Measurements from ENCODE around the gene SERPINB4. TPM values are rescaled to one million over a fixed set of nuclear protein-coding genes. Genes with fewer than 3 reads are reported as not detected.
A peak's percentile ranks its signal among the peaks of the same experiment; 100 is the strongest.
"Not testable (repeated sequence)": the region's sequence is repeated elsewhere in the genome, so short reads cannot be mapped to it uniquely, and the experiment has no call there.

The SERPINB4 gene
- total RNA-seq (2014; rRNA removed; shearing (Covaris generic)) (1.1 and 1.2 TPM in 2 replicates), polyA plus RNA-seq (2016; fragmentation: Nextera tagmentation; extraction: Ambion mirVana) (1.5 and 2.3 TPM in 2 replicates)
- long read RNA-seq, result 0 reads

DNA sequence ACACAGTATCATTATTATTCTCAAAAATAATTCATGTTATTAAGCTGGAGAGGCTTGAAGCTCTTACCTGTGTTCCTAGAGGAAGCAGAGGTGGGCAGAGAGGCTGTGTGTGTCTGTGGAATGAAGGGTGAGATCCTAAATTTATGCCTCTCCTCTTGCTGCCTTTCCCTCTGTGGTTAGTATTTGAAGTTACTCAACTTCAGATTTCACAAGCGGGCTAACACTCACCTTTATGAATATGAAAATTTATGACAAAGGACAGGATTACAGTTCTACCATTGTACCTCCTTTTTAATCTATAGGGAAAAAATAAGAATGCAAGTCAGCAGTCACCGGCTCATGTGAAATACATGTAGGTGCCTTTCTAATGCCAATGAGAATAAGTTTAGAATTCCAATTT, at the start of gene SERPINB4:
Gene SERPINB4, minus strand, starts transcription at position 115 of the 400 bp plus-strand sequence. CDS start 679 bp downstream, outside the sequence.
- not testable (repeated sequence) for H3K79me2 ChIP-seq (replicated peaks; ENCODE audit: insufficient read depth); H3K4me3 Mint-ChIP-seq; DNase-seq (ENCODE audit: low spot score); H3K4me3 ChIP-seq; H4K20me1 ChIP-seq (replicated peaks; ENCODE audit: insufficient read depth); H3K36me3 ChIP-seq (ENCODE audit: insufficient read depth); H3K36me3 Mint-ChIP-seq (ENCODE audit: low read depth); H3K27me3 ChIP-seq (ENCODE audit: insufficient read depth); H3K9me3 Mint-ChIP-seq; H3F3A ChIP-seq (replicated peaks; ENCODE audit: low read depth); ATAC-seq; H3K27me3 Mint-ChIP-seq (ENCODE audit: insufficient read depth, low read depth, poor library complexity)
- Histone ChIP-seq H3K4me1 (ENCODE audit: insufficient read depth) (peaks cover 32% of the 10 kb centered on the region), H3K4me2 (peak within 1 kb of the TSS; percentile 1; the same call in 1 of the 2 replicates), H3K27ac (ENCODE audit: low read depth) (peak within 1 kb of the TSS; percentile 95; the same call in 1 of the 2 replicates), H3K9me2 (ENCODE audit: insufficient read depth) (0 out of 2 replicates have a peak, but pooled peaks cover 20% of the 10 kb centered on the region), H2AFZ (0 out of 2 replicates have a peak within 1 kb of the TSS, but pooled peaks have one; percentile 23)
- Mint-ChIP-seq H3K4me1 (peaks cover 28% of the 10 kb centered on the region), H3K27ac (peak within 1 kb of the TSS; percentile 53; the same call in 1 of the 2 replicates)

DNA sequence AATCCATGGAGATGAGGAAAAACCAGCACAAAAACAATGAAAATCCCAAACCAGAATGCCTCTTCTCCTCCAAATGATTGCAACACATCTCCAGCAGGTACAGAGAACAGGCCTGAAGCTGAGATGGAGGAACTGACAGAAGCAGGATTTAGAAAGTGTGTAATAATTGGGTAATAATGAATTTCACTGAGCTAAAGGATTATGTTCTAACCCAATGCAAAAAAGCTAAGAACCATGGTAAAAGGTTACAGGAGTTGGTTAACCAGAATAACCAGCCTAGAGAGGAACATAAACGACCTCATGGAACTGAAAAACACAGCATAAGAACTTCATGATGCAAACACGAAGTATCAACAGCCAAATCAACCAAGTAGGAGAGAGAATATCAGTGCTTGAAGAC, 45.0 kb upstream of the SERPINB4 start:
- Histone ChIP-seq H3K79me2 (replicated peaks; ENCODE audit: insufficient read depth) (no peaks in the 10 kb centered on the region), H4K20me1 (replicated peaks; ENCODE audit: insufficient read depth) (no peaks in the 10 kb centered on the region), H3K4me2 (no peak overlapping the region), H3K36me3 (ENCODE audit: insufficient read depth) (no peaks in the 10 kb centered on the region), H3K4me3 (no peak overlapping the region), H2AFZ (no peak overlapping the region), H3K27me3 (ENCODE audit: insufficient read depth) (no peaks in the 10 kb centered on the region), H3F3A (replicated peaks; ENCODE audit: low read depth) (no peaks in the 10 kb centered on the region), H3K4me1 (ENCODE audit: insufficient read depth) (peaks cover 4% of the 10 kb centered on the region; the same call in 1 of the 2 replicates), H3K9me2 (ENCODE audit: insufficient read depth) (peaks cover 18% of the 10 kb centered on the region; the same call in 1 of the 2 replicates), H3K27ac (ENCODE audit: low read depth) (no peak overlapping the region)
- Mint-ChIP-seq H3K9me3 (peaks cover 37% of the 10 kb centered on the region), H3K27me3 (ENCODE audit: insufficient read depth, low read depth, poor library complexity) (peaks cover 2% of the 10 kb centered on the region), H3K27ac (no peak overlapping the region), H3K4me1 (peaks cover 3% of the 10 kb centered on the region; the same call in 2 of the 3 replicates), H3K36me3 (ENCODE audit: low read depth) (peaks cover 9% of the 10 kb centered on the region), H3K4me3 (no peak overlapping the region)
- no peak for DNase-seq (ENCODE audit: low spot score)
- ATAC-seq, result no peak
- no peak for TF ChIP-seq STAT1 (IDR thresholded peaks at IDR 0.05; ENCODE audit: unreplicated experiment)

DNA sequence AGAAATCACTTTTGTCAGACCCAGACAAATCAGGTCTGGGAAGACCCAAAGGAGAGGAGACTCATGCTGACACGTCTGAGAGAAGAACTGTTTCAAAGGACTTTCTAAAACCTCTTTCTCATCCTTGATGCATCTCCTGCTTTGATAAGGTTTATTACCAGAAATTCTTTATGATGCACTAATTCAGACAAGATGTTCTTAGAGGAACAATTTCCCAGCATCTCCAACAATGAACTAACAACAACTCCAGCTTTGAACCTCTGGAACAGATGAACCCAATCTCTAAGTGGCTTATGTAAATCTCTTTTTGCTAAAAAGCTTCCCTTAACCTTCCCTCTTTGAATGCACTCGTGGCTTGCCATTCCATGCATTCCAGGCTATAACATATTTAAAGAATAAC, 42.8 kb upstream of the SERPINB4 start:
- Mint-ChIP-seq H3K27ac (no peak overlapping the region), H3K4me1 (peaks cover 15% of the 10 kb centered on the region), H3K36me3 (ENCODE audit: low read depth) (peaks cover 5% of the 10 kb centered on the region; the same call in 2 of the 3 replicates), H3K27me3 (ENCODE audit: insufficient read depth, low read depth, poor library complexity) (peaks cover 2% of the 10 kb centered on the region), H3K9me3 (peaks cover 24% of the 10 kb centered on the region), H3K4me3 (no peak overlapping the region)
- H3K9me2 ChIP-seq (ENCODE audit: insufficient read depth), result peaks cover 13% of the 10 kb centered on the region; the same call in 1 of the 2 replicates
- no peak for ATAC-seq
- H3K27ac ChIP-seq (ENCODE audit: low read depth), result no peak overlapping the region
- H4K20me1 ChIP-seq (replicated peaks; ENCODE audit: insufficient read depth), result no peaks in the 10 kb centered on the region
- no peak overlapping the region for H3K4me3 ChIP-seq
- H3K4me2 ChIP-seq, result no peak overlapping the region
- no peaks in the 10 kb centered on the region for H3K79me2 ChIP-seq (replicated peaks; ENCODE audit: insufficient read depth)
- no peaks in the 10 kb centered on the region for H3K36me3 ChIP-seq (ENCODE audit: insufficient read depth)
- no peak overlapping the region for H2AFZ ChIP-seq
- no peak for TF ChIP-seq NANOG (IDR thresholded peaks at IDR 0.05; ENCODE audit: borderline replicate concordance)
- H3K4me1 ChIP-seq (ENCODE audit: insufficient read depth), result peaks cover 7% of the 10 kb centered on the region; the same call in 1 of the 2 replicates
- no peaks in the 10 kb centered on the region for H3F3A ChIP-seq (replicated peaks; ENCODE audit: low read depth)
- no peak for DNase-seq (ENCODE audit: low spot score)
- no peaks in the 10 kb centered on the region for H3K27me3 ChIP-seq (ENCODE audit: insufficient read depth)

DNA sequence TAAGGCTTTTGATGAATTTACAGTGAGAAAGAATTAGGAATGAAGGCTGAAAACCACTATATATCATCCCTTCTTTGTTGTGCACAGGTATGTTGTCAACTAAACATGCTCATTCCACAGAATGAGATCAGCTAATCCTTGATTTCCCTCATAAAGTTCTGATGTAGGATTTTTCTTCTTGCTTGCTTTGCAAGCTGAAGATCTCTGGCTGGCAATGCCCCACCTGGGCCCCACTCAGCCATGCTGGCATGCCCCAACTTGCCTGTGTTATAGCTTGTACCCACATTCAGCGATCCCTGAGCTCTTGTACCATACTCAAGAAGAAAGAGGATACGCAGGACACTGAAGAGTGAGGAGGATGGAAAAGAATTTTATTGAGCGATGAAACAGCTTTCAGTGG, 40.7 kb upstream of the SERPINB4 start:
- H3K4me1 ChIP-seq (ENCODE audit: insufficient read depth), result peaks cover 7% of the 10 kb centered on the region; the same call in 1 of the 2 replicates
- no peaks in the 10 kb centered on the region for H4K20me1 ChIP-seq (replicated peaks; ENCODE audit: insufficient read depth)
- H3K36me3 ChIP-seq (ENCODE audit: insufficient read depth), result no peaks in the 10 kb centered on the region
- no peak overlapping the region for H3K4me3 ChIP-seq
- no peaks in the 10 kb centered on the region for H3F3A ChIP-seq (replicated peaks; ENCODE audit: low read depth)
- no peaks in the 10 kb centered on the region for H3K79me2 ChIP-seq (replicated peaks; ENCODE audit: insufficient read depth)
- H3K9me3 Mint-ChIP-seq, result peaks cover 11% of the 10 kb centered on the region; the same call in 2 of the 3 replicates
- peaks cover 9% of the 10 kb centered on the region; the same call in 1 of the 2 replicates for H3K9me2 ChIP-seq (ENCODE audit: insufficient read depth)
- H3K27ac Mint-ChIP-seq, result no peak overlapping the region
- no peak overlapping the region for H3K4me3 Mint-ChIP-seq
- no peak for DNase-seq (ENCODE audit: low spot score)
- no peak overlapping the region for H3K4me2 ChIP-seq
- no peaks in the 10 kb centered on the region for H3K27me3 ChIP-seq (ENCODE audit: insufficient read depth)
- ATAC-seq, result no peak
- H3K36me3 Mint-ChIP-seq (ENCODE audit: low read depth), result no peaks in the 10 kb centered on the region; the same call in 2 of the 3 replicates
- peak overlapping the region; percentile 83 for H2AFZ ChIP-seq
- peaks cover 15% of the 10 kb centered on the region for H3K4me1 Mint-ChIP-seq
- H3K27ac ChIP-seq (ENCODE audit: low read depth), result no peak overlapping the region
- H3K27me3 Mint-ChIP-seq (ENCODE audit: insufficient read depth, low read depth, poor library complexity), result no peaks in the 10 kb centered on the region
- TF ChIP-seq EZH2phosphoT487 (IDR thresholded peaks at IDR 0.05; ENCODE audit: unreplicated experiment) (no peak), POLR2AphosphoS5 (IDR thresholded peaks at IDR 0.05; ENCODE audit: low read depth) (no peak), CREB1 (CRISPR knock-in tag; IDR thresholded peaks at IDR 0.05; ENCODE audit: low read depth) (no peak), ZNF331 (CRISPR knock-in tag; IDR thresholded peaks at IDR 0.05; ENCODE audit: low read depth) (no peak), NANOG (IDR thresholded peaks at IDR 0.05; ENCODE audit: borderline replicate concordance) (no peak)
- TF ChIP-seq, protein P1, sequence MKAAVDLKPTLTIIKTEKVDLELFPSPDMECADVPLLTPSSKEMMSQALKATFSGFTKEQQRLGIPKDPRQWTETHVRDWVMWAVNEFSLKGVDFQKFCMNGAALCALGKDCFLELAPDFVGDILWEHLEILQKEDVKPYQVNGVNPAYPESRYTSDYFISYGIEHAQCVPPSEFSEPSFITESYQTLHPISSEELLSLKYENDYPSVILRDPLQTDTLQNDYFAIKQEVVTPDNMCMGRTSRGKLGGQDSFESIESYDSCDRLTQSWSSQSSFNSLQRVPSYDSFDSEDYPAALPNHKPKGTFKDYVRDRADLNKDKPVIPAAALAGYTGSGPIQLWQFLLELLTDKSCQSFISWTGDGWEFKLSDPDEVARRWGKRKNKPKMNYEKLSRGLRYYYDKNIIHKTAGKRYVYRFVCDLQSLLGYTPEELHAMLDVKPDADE (IDR thresholded peaks at IDR 0.05), result no peak

Data from GM23338 (cell line).